Measurements from ENCODE around the gene RTCA. TPM values are rescaled to one million over a fixed set of nuclear protein-coding genes. Genes with fewer than 3 reads are reported as not detected.

Gene RTCA
- total RNA-seq, 4 donors from 2014 or later = 27.9 to 33.5 (median 30.7) TPM

DNA sequence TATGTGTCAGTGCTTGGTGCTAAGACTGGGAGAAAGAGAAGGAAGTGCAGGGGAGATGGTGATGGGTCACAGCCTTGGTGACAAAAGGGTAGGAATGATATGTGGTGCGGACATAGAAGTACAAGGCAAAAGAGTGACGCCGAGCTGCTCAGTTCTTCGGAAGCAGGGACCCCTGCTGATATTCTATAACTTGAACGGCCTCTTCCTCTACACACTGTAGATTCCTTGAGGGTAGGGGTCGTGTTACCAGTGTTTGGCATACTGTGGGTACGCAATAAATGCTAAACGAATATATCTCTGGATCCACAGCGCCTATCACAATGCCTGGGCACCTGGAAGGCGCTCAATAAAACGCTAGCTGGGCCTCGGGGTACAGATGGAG is 16.9 kb upstream of the RTCA start:
- TF ChIP-seq, protein P1, sequence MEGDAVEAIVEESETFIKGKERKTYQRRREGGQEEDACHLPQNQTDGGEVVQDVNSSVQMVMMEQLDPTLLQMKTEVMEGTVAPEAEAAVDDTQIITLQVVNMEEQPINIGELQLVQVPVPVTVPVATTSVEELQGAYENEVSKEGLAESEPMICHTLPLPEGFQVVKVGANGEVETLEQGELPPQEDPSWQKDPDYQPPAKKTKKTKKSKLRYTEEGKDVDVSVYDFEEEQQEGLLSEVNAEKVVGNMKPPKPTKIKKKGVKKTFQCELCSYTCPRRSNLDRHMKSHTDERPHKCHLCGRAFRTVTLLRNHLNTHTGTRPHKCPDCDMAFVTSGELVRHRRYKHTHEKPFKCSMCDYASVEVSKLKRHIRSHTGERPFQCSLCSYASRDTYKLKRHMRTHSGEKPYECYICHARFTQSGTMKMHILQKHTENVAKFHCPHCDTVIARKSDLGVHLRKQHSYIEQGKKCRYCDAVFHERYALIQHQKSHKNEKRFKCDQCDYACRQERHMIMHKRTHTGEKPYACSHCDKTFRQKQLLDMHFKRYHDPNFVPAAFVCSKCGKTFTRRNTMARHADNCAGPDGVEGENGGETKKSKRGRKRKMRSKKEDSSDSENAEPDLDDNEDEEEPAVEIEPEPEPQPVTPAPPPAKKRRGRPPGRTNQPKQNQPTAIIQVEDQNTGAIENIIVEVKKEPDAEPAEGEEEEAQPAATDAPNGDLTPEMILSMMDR (IDR thresholded peaks at IDR 0.05; ENCODE audit: low read depth) = no peak

GRCh38 chr1:100249537-100250257 is 16.3 kb upstream of the RTCA start, which contains the start of gene DBT:
TSS of gene DBT (minus strand) at chr1:100249834. CDS start at chr1:100249820, 14 bp downstream.
- TF ChIP-seq, protein P1 (IDR thresholded peaks at IDR 0.05; ENCODE audit: low read depth) = no peak

DNA sequence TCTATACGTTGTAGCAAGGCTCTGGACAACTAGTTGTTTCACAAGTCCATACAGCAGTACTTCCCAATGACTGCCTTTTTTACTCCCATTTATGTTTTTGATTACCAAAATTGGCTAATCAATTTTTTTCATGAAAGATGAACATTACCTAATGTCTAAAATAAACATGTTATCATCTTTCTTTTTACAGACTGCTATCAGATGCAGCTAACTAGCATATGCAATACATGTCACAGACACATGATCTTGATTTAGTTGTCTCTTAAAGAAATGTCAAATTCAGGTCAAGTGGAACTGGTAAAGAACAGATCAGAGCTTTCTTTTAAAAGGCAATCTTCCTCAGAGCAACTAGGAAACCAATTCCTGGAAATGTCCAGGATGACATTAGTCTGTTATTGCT is 15.8 kb upstream of the RTCA start:
- TF ChIP-seq, protein P1 (IDR thresholded peaks at IDR 0.05; ENCODE audit: low read depth) = no peak

- TF ChIP-seq, protein P1 (IDR thresholded peaks at IDR 0.05; ENCODE audit: low read depth) = no peak
Observed at GRCh38 chr1:100250807-100251206, 15.2 kb upstream of the RTCA start.

DNA sequence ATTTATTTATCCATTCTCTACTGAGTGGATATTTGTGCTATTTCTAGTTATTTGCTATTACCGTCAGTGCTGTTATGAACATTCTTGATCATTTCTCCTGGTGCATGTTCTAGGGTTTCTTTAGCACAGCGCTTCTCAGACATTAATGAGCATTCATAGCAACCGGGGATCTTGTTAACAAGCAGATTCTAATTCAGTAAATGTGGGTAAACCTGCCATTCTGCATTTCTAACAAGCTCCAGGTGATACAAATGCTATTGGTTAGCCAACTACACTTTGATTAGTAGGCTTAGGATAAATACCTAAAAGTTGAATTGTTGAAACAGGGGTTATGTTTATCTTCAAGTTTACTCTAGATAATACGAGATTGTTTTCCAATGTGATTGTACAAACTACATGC is 13.1 kb upstream of the RTCA start:
- TF ChIP-seq, protein P1 (IDR thresholded peaks at IDR 0.05; ENCODE audit: low read depth) = no peak

- TF ChIP-seq, protein P1 (IDR thresholded peaks at IDR 0.05; ENCODE audit: low read depth) = no peak
Observed at GRCh38 chr1:100253552-100253951, 12.5 kb upstream of the RTCA start.

DNA sequence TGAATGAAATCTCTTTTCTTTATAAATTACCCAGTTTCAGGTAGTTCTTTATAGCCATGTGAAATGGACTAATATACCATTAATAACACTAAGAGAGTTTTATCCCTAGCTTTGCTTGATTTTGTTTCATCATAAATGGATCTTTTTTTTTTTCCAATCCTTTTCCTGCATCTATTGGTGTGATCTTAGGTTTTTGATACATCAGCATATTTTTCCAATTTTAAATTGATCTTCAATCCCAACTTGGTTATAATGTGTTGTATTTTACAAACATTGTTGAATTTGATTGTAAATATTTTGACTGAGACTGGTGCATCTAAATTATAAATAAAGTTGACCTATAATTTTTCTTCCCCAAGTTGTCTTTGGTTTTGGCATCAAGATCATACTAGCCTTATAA is 4.3 kb upstream of the RTCA start:
- TF ChIP-seq, protein P1 (IDR thresholded peaks at IDR 0.05; ENCODE audit: low read depth) = no peak

All from subcutaneous adipose tissue (tissue), 4 donors.